ENCODE measurements around the gene ZFAND3.

DNA sequence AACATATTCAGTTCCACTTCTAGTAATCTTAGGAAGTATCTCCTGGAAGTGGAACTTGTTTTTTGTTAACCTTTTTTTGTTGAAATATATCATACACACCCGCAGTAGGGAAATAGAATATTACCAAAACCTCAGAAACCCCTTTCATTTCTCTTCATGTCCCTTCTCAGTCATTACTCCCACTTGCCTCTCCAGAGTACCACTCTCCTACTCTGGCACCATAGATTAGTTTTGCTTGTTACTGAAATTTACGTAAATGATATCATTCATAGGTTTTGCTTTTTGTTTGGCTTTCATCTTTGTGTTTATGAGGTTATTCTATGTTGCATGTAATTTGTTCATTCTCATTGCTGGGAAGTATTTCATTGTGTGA lies 52.8 kb downstream of the ZFAND3 start:
- TF ChIP-seq, protein P1, sequence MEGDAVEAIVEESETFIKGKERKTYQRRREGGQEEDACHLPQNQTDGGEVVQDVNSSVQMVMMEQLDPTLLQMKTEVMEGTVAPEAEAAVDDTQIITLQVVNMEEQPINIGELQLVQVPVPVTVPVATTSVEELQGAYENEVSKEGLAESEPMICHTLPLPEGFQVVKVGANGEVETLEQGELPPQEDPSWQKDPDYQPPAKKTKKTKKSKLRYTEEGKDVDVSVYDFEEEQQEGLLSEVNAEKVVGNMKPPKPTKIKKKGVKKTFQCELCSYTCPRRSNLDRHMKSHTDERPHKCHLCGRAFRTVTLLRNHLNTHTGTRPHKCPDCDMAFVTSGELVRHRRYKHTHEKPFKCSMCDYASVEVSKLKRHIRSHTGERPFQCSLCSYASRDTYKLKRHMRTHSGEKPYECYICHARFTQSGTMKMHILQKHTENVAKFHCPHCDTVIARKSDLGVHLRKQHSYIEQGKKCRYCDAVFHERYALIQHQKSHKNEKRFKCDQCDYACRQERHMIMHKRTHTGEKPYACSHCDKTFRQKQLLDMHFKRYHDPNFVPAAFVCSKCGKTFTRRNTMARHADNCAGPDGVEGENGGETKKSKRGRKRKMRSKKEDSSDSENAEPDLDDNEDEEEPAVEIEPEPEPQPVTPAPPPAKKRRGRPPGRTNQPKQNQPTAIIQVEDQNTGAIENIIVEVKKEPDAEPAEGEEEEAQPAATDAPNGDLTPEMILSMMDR (IDR thresholded peaks at IDR 0.05) = no peak
- TF ChIP-seq POLR2A (IDR thresholded peaks at IDR 0.05) = no peak

All from Peyer's patch (tissue), 4 donors.